AG10803 (cell line): ENCODE data around the gene KLHL6.
"Not testable (repeated sequence)": the region's sequence is repeated elsewhere in the genome, so short reads cannot be mapped to it uniquely, and the experiment has no call there.

Source experiments
- DNase-seq: peaks from one replicate; pipeline ENCODE4 v3.0.0; 2010; ENCODE audit warnings: low read depth
- H3K4me3 ChIP-seq: 2 replicates; pipeline ENCODE4 v1.5.1; 2011; ENCODE audit warnings: mild to moderate bottlenecking, low read length, control low read depth
- TF ChIP-seq, protein P1 (sequence below): conservative IDR thresholded peaks from 2 replicates; pipeline ENCODE4 v1.5.1; 2011; ENCODE audit warnings: mild to moderate bottlenecking, low read length, control low read depth, inconsistent platforms

The KLHL6 gene

DNA sequence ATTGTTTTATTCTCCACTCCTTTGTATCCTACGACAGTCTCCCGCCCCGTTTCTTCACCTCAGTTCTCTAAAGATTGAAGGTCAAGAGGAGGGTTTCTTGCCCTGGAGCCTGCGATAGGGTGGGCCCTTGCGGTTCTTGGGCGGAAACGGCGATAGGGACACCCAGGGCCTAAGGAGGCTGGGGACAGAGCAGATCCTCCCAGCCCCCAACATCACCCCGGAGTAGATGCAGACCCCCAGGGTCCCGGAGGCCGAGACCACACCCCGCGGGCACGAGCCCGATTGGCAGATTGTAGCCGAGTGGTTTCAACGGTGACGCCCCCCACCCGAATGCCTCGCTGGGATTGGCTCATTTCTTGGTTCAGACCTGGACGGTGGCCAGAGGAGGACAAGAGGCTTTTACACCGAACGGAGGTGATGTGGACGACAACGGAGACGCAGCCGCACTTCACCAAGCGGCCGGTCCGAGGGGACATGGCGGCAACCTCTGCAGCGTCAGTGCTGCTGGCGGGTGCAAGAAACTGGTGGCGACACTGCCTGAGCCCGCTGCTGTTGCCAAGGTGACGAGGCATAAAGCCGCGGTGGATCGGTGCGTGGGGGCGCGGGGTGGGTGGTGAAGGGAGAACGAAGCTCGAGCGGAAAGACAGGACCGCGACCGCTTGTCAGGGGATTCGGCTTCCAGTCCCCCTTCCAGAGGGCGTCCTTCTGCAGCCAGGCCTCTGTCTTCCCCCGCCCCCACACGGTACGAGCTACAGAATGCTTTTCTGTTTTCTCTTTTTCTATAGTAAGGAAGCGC, 108.1 kb downstream of the KLHL6 start:
- H3K4me3 ChIP-seq = peak overlapping the region; percentile 88
- DNase-seq = peak; percentile 71
- TF ChIP-seq, protein P1, sequence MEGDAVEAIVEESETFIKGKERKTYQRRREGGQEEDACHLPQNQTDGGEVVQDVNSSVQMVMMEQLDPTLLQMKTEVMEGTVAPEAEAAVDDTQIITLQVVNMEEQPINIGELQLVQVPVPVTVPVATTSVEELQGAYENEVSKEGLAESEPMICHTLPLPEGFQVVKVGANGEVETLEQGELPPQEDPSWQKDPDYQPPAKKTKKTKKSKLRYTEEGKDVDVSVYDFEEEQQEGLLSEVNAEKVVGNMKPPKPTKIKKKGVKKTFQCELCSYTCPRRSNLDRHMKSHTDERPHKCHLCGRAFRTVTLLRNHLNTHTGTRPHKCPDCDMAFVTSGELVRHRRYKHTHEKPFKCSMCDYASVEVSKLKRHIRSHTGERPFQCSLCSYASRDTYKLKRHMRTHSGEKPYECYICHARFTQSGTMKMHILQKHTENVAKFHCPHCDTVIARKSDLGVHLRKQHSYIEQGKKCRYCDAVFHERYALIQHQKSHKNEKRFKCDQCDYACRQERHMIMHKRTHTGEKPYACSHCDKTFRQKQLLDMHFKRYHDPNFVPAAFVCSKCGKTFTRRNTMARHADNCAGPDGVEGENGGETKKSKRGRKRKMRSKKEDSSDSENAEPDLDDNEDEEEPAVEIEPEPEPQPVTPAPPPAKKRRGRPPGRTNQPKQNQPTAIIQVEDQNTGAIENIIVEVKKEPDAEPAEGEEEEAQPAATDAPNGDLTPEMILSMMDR = no peak

DNA sequence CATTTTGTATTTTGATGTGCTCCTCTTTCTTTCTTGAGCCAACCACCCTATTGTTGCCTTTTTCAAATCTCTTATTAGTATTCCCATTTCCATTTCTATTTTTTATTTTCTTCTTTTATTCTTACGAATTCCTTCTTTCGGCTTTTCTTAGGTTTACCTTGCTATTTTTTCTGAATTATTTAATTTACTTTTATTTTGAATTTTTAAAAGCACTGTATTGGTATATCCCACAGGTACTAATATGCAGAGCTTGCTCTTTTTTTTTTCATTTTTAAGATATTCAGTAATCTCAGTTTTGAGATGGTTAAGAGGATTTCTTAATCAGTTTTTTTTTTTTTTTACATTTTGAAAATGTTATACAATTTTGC, 108.7 kb downstream of the KLHL6 start:
- DNase-seq = no peak
- TF ChIP-seq, protein P1 = no peak
- H3K4me3 ChIP-seq = peak overlapping the region; percentile 88

DNA sequence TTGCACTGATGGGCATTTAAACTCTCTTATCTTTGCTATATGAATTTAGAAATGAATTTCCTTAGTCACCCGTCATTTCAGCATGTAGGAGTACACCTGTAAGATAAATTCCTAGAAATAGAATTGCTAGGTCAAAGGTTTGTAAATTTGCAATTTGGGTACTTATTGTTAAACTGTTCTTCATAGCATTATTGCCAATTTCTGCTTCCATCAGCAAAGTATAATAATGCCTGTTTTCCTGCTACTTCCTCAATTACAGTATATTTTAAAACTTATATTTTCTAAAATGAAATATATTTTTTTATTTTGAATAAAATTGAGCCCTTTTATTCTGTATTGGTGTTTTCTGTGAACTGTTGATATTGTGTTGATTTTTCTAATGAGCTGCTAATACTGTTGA, 110.8 kb downstream of the KLHL6 start:
- TF ChIP-seq, protein P1 = no peak
- no peak for DNase-seq
- H3K4me3 ChIP-seq = no peak overlapping the region

DNA sequence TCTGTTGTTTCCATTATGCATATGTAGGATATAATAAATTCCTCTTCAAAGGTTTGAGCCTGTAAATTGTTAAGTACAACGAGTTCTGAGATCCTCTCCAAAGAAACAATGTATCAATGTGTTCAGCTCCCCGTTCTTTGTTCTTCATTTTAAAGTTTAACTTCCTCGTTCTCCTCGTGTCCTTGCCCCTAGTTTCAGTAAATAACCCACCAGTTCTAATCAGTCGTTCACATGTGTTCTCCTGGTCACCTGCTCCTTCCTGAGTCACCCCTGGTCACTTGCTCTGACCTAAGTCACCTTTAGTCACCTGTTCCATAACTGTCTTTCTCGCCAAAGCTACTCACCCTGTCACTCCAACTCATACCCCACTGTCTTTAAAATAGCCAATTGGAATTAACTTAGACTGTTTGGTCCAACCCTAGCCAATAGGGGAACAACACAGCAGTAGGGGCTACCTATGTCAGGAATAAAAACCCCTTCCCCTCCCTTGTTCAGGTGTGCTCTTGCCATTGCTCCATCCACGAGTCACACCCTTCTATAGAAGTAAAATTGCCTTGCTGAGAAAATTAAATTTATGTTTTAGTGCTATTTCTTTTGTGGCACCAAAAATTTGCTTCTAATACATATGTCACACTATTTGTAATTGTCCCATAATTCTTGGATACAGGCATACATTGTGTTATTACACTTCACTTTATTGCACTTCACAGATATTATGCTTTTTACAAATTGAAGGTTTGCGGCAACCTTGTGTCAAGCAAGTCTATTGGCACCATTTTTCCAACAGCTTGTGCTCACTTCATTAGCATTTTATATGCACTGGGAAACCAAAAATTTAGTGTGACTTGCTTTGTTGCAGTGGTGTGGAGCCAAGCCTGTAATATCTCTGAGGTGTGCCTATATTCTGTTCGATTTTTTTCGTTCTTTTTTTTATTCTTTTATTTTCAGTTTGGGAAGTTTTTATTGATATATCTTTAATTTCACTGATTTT, 111.8 kb downstream of the KLHL6 start:
- TF ChIP-seq, protein P1 = no peak
- DNase-seq = no peak
- no peak overlapping the region for H3K4me3 ChIP-seq

DNA sequence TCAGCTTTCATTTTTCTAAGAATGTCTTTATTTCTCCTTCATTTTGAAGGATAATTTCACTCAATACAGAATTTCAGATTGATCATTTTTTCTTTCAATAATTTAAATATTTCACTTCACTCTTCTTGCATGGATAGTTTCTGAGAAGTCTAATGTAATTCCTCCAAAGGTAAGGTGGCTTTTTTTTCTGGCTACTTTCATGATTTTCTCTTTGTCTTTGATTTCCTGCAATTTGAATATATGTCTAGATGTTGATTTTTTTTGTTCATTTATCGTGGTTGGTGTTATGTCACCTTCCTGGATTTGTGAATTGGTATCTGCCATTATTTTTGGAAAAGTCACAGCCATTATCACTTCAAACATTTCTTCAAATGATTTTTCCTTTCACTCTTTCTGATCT, 112.5 kb downstream of the KLHL6 start:
- DNase-seq = no peak
- TF ChIP-seq, protein P1 = no peak

DNA sequence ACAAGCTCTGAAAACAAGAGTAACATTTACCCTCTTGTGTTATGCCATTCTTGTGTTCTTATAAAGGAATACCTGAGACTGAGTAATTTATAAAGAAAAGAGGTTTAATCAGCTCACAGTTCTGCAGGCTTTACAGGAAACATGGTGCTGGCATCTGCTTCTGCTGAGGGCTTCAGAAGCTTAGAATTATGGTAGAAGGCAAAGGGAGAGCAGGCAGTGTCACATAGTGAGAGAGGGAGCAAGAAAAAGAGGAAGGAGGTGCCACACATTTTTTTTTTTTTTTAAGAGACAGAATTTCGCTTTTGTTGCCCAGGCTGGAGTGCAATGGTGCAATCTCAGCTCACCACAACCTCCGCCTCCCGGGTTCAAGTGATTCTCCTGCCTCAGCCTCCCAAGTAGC, 115.0 kb downstream of the KLHL6 start:
- DNase-seq = not testable (repeated sequence)

More for the DNA sequence above, 112.5 kb downstream of the KLHL6 start:
- no peak overlapping the region for H3K4me3 ChIP-seq

DNA sequence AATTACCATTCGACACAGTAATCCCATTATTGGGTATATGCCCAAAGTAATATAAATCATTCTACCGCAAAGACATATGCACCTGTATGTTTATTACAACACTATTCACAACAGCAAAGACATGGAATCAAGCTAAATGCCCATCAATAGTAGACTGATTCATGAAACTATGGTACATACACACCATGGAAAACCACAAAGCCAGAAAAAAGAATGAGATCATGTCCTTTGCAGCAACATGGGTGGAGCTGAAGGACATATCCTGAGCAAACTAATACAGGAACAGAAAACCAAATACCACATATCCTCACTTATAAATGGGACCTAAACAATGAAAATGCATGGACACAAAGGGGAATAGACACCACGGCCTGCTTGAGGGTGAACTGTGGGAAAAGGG, 116.0 kb downstream of the KLHL6 start:
- TF ChIP-seq, protein P1 = no peak
- no peak for DNase-seq
- no peak overlapping the region for H3K4me3 ChIP-seq

More for the DNA sequence above, 115.0 kb downstream of the KLHL6 start:
- H3K4me3 ChIP-seq = not testable (repeated sequence)
